ENCODE measurements around the gene SENP8. TPM values are rescaled to one million over a fixed set of nuclear protein-coding genes. Genes with fewer than 3 reads are reported as not detected.
A peak's percentile ranks its signal among the peaks of the same experiment; 100 is the strongest.

Gene SENP8
- total and polyA plus RNA-seq, 2 of the 8 experiments (the other 6 are each of a cell fraction or from before 2014, with no cell fraction given): 4.1 to 6.0 TPM

- Histone ChIP-seq H4K8ac (ENCODE audit: extremely low read depth, insufficient read depth, low read length) (no peak overlapping the region), H3K9ac (replicated peaks in 1 of 4; ENCODE audit: extremely low read depth in 1 of 4, low read depth in 3 of 4, low read length in 3 of 4) (no peak overlapping the region), H2BK120ac (replicated peaks; ENCODE audit: low read depth, low read length) (no peak overlapping the region), H3K14ac (ENCODE audit: insufficient read length) (no peak overlapping the region), H3K79me2 (ENCODE audit: control insufficient read depth in 1 of 2, insufficient read depth in 2 of 2, low read length in 2 of 2) (no peaks in the 10 kb centered on the region), H3K18ac (ENCODE audit: extremely low read depth, low read length) (no peak overlapping the region), H2BK5ac (ENCODE audit: low read depth, low read length) (no peak overlapping the region), H3K4ac (replicated peaks; ENCODE audit: insufficient read length, low read depth, low read length) (no peak overlapping the region), H4K91ac (replicated peaks; ENCODE audit: insufficient read length, low read length) (peak overlapping the region; percentile 31), H3K23ac (ENCODE audit: insufficient read length) (no peak overlapping the region), H3K4me2 (ENCODE audit: insufficient read depth in 1 of 2, low read depth in 2 of 2, low read length in 2 of 2) (no peak overlapping the region), H3K9me3 (ENCODE audit: insufficient read depth in 2 of 2, low read depth in 1 of 2, low read length in 1 of 2) (no peaks in the 10 kb centered on the region), H2BK15ac (ENCODE audit: low read length) (no peak overlapping the region), H3K79me1 (ENCODE audit: low read depth, low read length) (no peaks in the 10 kb centered on the region), H4K5ac (ENCODE audit: insufficient read length, low read depth, low read length) (no peak overlapping the region), H3K27ac (ENCODE audit: low read depth, low read length) (no peak overlapping the region), H3K4me3 (ENCODE audit: extremely low read depth in 1 of 4, insufficient read depth in 2 of 4, low read depth in 3 of 4, low read length in 4 of 4) (no peak overlapping the region), H3K56ac (replicated peaks; ENCODE audit: insufficient read length, low read depth, low read length) (no peak overlapping the region), H2AK5ac (ENCODE audit: low read depth, low read length) (no peak overlapping the region), H3K23me2 (ENCODE audit: low read depth, low read length) (no peaks in the 10 kb centered on the region), H4K20me1 (replicated peaks in 1 of 2; ENCODE audit: control insufficient read depth in 1 of 2, insufficient read depth in 2 of 2, low read length in 2 of 2) (no peaks in the 10 kb centered on the region), H3K36me3 (ENCODE audit: control insufficient read depth in 2 of 4, insufficient read depth in 4 of 4, low read length in 3 of 4) (no peaks in the 10 kb centered on the region), H2AFZ (ENCODE audit: low read length) (no peak overlapping the region), H3K27me3 (replicated peaks in 1 of 4; ENCODE audit: control insufficient read depth in 3 of 4, extremely low read depth in 1 of 4, insufficient read depth in 3 of 4, low read length in 3 of 4) (no peaks in the 10 kb centered on the region), H3K4me1 (replicated peaks in 1 of 4; ENCODE audit: control insufficient read depth in 3 of 4, insufficient read depth in 4 of 4, low read length in 3 of 4) (peaks cover 0 to 3% (median 1%) of the 10 kb centered on the region in 4 experiments; a peak in 1 of 7 replicates), H2BK20ac (ENCODE audit: low read length) (no peak overlapping the region), H2BK12ac (ENCODE audit: low read depth, low read length) (no peak overlapping the region)
- ChIA-PET POLR2A (ENCODE audit: partially characterized antibody) (interaction anchor here (0.9 kb wide), 1 partner anchor 25 kb away, joined by 3 read pairs; no protein-coding TSS in a partner anchor), CTCF (ENCODE audit: partially characterized antibody) (interaction anchor here (1.4 kb wide), 1 partner anchor 13 kb away, joined by 4 read pairs; no protein-coding TSS in a partner anchor)
- no peak for DNase-seq (ENCODE audit: low read depth in 1 of 2, low spot score in 2 of 2)
- WGBS, 2 experiments (ENCODE audit: extremely low coverage in 1 of 2, insufficient coverage in 1 of 2, insufficient read length in 1 of 2, insufficient replicate concordance in 2 of 2, low coverage in 1 of 2, low lambda C conversion rate in 2 of 2, missing lambda C conversion rate in 1 of 2): 85% methylated on average over 11 of the region's 12 CpGs; no CpG with 5 or more reads in 1 of the 2 experiments
- no peak for TF ChIP-seq BRCA1 (IDR thresholded peaks at IDR 0.05; ENCODE audit: low read depth, low read length)
- no peak for TF ChIP-seq POU5F1 (IDR thresholded peaks at IDR 0.05; ENCODE audit: low read depth, low read length)
- TF ChIP-seq RXRA (IDR thresholded peaks at IDR 0.05; ENCODE audit: insufficient read depth, low read depth, low read length): no peak
- FAIRE-seq: no peak
Observed at GRCh38 chr15:72173864-72174550, 55.8 kb downstream of the SENP8 start.
